ENCODE results near the gene MGAT4A.
"Not testable (repeated sequence)": the region's sequence is repeated elsewhere in the genome, so short reads cannot be mapped to it uniquely, and the experiment has no call there.

Gene MGAT4A

GRCh38 chr2:98759827-98760625, 29.1 kb upstream of the MGAT4A start:
- no peak for DNase-seq (ENCODE audit: low read depth in 2 of 2)

GRCh38 chr2:98759338-98759737, 28.4 kb upstream of the MGAT4A start:
- no peak for DNase-seq (ENCODE audit: low read depth in 2 of 2)

GRCh38 chr2:98757904-98758421, 27.0 kb upstream of the MGAT4A start:
- no peak for DNase-seq (ENCODE audit: low read depth in 2 of 2)

GRCh38 chr2:98753801-98754200, 22.9 kb upstream of the MGAT4A start:
- DNase-seq (ENCODE audit: low read depth in 2 of 2) = no peak

- DNase-seq (ENCODE audit: low read depth in 2 of 2) = not testable (repeated sequence)
Observed at GRCh38 chr2:98752711-98753110, 21.8 kb upstream of the MGAT4A start.

GRCh38 chr2:98751748-98752147, 20.8 kb upstream of the MGAT4A start:
- DNase-seq (ENCODE audit: low read depth in 2 of 2) = no peak

GRCh38 chr2:98750593-98751282, 19.8 kb upstream of the MGAT4A start:
- no peak for DNase-seq (ENCODE audit: low read depth in 2 of 2)

- DNase-seq (ENCODE audit: low read depth in 2 of 2) = no peak
Observed at GRCh38 chr2:98749066-98749450, 18.1 kb upstream of the MGAT4A start.

GRCh38 chr2:98748292-98749065, 17.5 kb upstream of the MGAT4A start:
- no peak for DNase-seq (ENCODE audit: low read depth in 2 of 2)

- no peak for DNase-seq (ENCODE audit: low read depth in 2 of 2)
Observed at GRCh38 chr2:98747888-98748287, 17.0 kb upstream of the MGAT4A start.

- no peak for DNase-seq (ENCODE audit: low read depth in 2 of 2)
Observed at GRCh38 chr2:98746426-98746825, 15.5 kb upstream of the MGAT4A start.

- no peak for DNase-seq (ENCODE audit: low read depth in 2 of 2)
Observed at GRCh38 chr2:98744595-98744994, 13.7 kb upstream of the MGAT4A start.

- no peak for DNase-seq (ENCODE audit: low read depth in 2 of 2)
Observed at GRCh38 chr2:98743835-98744234, 12.9 kb upstream of the MGAT4A start.

GRCh38 chr2:98739020-98739419, 8.1 kb upstream of the MGAT4A start:
- no peak for DNase-seq (ENCODE audit: low read depth in 2 of 2)

GRCh38 chr2:98738304-98738703, 7.4 kb upstream of the MGAT4A start:
- no peak for DNase-seq (ENCODE audit: low read depth in 2 of 2)

GRCh38 chr2:98737848-98738247, 6.9 kb upstream of the MGAT4A start:
- DNase-seq (ENCODE audit: low read depth in 2 of 2) = no peak

- no peak for DNase-seq (ENCODE audit: low read depth in 2 of 2)
Observed at GRCh38 chr2:98736464-98736889, 5.5 kb upstream of the MGAT4A start.

GRCh38 chr2:98734823-98735260, 3.9 kb upstream of the MGAT4A start:
- DNase-seq (ENCODE audit: low read depth in 2 of 2) = no peak

- DNase-seq (ENCODE audit: low read depth in 2 of 2) = no peak
Observed at GRCh38 chr2:98734162-98734561, 3.2 kb upstream of the MGAT4A start.

- no peak for DNase-seq (ENCODE audit: low read depth in 2 of 2)
Observed at GRCh38 chr2:98732430-98733051, 1.6 kb upstream of the MGAT4A start.

GRCh38 chr2:98731894-98732349, 990 bp upstream of the MGAT4A start:
- no peak for DNase-seq (ENCODE audit: low read depth in 2 of 2)

GRCh38 chr2:98730707-98731040, 258 bp downstream of the MGAT4A start:
- no peak for DNase-seq (ENCODE audit: low read depth in 2 of 2)
